Measurements from ENCODE around the gene SH2D2A. TPM values are rescaled to one million over a fixed set of nuclear protein-coding genes. Genes with fewer than 3 reads are reported as not detected.
"Not testable (repeated sequence)": the region's sequence is repeated elsewhere in the genome, so short reads cannot be mapped to it uniquely, and the experiment has no call there.

SH2D2A gene
- total and polyA plus RNA-seq, 2 of the 4 experiments (the other 2 are of a cell fraction), result not detected

GRCh38 chr1:156757572-156758253, 58.9 kb downstream of the SH2D2A start:
- H3K4ac ChIP-seq (ENCODE audit: low read depth, low read length); intact Hi-C loops (cut with micrococcal nuclease); H3K4me1 ChIP-seq (ENCODE audit: control insufficient read depth, insufficient read depth, low read length); H3K56ac ChIP-seq (ENCODE audit: extremely low read depth, insufficient read depth, low read length); BruUV-seq (replicated peaks); H3K14ac ChIP-seq (replicated peaks; ENCODE audit: low read depth, low read length); H2BK15ac ChIP-seq (ENCODE audit: low read depth, low read length); H3K9me1 ChIP-seq (ENCODE audit: insufficient read depth, low read length); H3K4me2 ChIP-seq (ENCODE audit: low read depth, low read length); in situ Hi-C loops (cut with MboI; ENCODE audit: low sequenced_read_pairs); H3K4me3 ChIP-seq (ENCODE audit: insufficient read depth, low read depth, low read length); H3K18ac ChIP-seq (ENCODE audit: low read depth, low read length); H2BK5ac ChIP-seq (ENCODE audit: low read depth, low read length, poor library complexity, severe bottlenecking); H2BK20ac ChIP-seq (ENCODE audit: low read depth, low read length); H3K9ac ChIP-seq (ENCODE audit: low read depth, low read length); H3K9me3 ChIP-seq (ENCODE audit: control insufficient read depth, insufficient read depth, low read length); H2AK9ac ChIP-seq (replicated peaks; ENCODE audit: low read depth, low read length, poor library complexity); dilution Hi-C loops (cut with HindIII; ENCODE audit: low sequenced_read_pairs, unreplicated experiment); H3K27me3 ChIP-seq (ENCODE audit: control insufficient read depth, insufficient read depth, low read length); H3K36me3 ChIP-seq (ENCODE audit: control insufficient read depth, insufficient read depth, low read length); H4K8ac ChIP-seq (ENCODE audit: low read depth in 2 of 2, low read length in 2 of 2); DNase-seq; H4K91ac ChIP-seq (ENCODE audit: insufficient read depth, low read depth, low read length); H3K23ac ChIP-seq (ENCODE audit: low read depth, low read length); H2AK5ac ChIP-seq (ENCODE audit: low read depth, low read length); POLR2A ChIA-PET (ENCODE audit: unreplicated experiment); ATAC-seq (ENCODE audit: low read depth); CTCF ChIA-PET; H4K5ac ChIP-seq (ENCODE audit: low read depth, low read length); H2BK120ac ChIP-seq (ENCODE audit: low read depth, low read length); H3K27ac ChIP-seq (ENCODE audit: insufficient read depth, low read length); H2AFZ ChIP-seq (replicated peaks; ENCODE audit: low read length, poor library complexity); H4K20me1 ChIP-seq (ENCODE audit: insufficient read depth, low read length): not testable (repeated sequence)
- WGBS, 2 experiments (ENCODE audit: extremely low coverage in 2 of 2, insufficient read length in 1 of 2), result 100% methylated on average over 2 of the region's 10 CpGs; no CpG with 5 or more reads in 1 of the 2 experiments
- H3K79me1 ChIP-seq (ENCODE audit: low read depth in 1 of 2, low read length in 2 of 2), result peaks cover 3 to 12% of the 10 kb centered on the region in 2 experiments
